Measurements from ENCODE around the gene DAB1. TPM values are rescaled to one million over a fixed set of nuclear protein-coding genes. Genes with fewer than 3 reads are reported as not detected.

The DAB1 gene
- total and polyA plus RNA-seq, 2 of the 8 experiments (the other 6 are each of a cell fraction or from before 2014, with no cell fraction given) = 4.4 to 11.8 TPM

DNA sequence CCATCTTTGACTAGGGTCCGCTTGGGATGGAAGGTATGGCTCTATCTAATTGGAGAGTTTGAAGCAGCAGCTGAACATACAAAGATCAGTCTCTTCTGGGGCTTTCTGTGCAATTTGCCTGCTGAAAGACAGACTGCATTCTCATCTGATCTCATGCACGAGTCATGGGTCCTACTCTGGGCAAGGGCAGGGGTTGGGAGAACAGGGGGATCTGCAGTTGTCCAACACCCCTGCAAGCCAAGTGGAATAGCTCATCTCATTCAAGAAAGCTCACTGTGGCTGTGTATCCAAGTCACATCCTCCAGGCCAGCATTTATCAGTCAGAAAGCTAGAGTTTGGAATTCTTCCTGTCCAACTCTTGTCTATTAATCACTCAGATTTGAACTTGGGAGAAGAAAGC is 280.9 kb downstream of the DAB1 start:
- 82% methylated on average over 2 of the region's 2 CpGs; no CpG with 5 or more reads in 1 of the 2 experiments for WGBS, 2 experiments (ENCODE audit: extremely low coverage in 1 of 2, insufficient coverage in 1 of 2, insufficient read length in 1 of 2, insufficient replicate concordance in 2 of 2, low coverage in 1 of 2, low lambda C conversion rate in 2 of 2, missing lambda C conversion rate in 1 of 2)
- Histone ChIP-seq H2BK12ac (ENCODE audit: low read depth, low read length) (no peak overlapping the region), H3K14ac (ENCODE audit: insufficient read length) (no peak overlapping the region), H3K27ac (ENCODE audit: low read depth, low read length) (no peak overlapping the region), H2BK120ac (replicated peaks; ENCODE audit: low read depth, low read length) (no peak overlapping the region), H2BK20ac (ENCODE audit: low read length) (no peak overlapping the region), H3K18ac (ENCODE audit: extremely low read depth, low read length) (no peak overlapping the region), H2AFZ (ENCODE audit: low read length) (no peak overlapping the region), H3K4me2 (ENCODE audit: insufficient read depth in 1 of 2, low read depth in 2 of 2, low read length in 2 of 2) (no peak overlapping the region), H3K4me1 (replicated peaks in 1 of 4; ENCODE audit: control insufficient read depth in 3 of 4, insufficient read depth in 4 of 4, low read length in 3 of 4) (no peaks in the 10 kb centered on the region), H2BK5ac (ENCODE audit: low read depth, low read length) (no peak overlapping the region), H3K36me3 (ENCODE audit: control insufficient read depth in 2 of 4, insufficient read depth in 4 of 4, low read length in 3 of 4) (no peaks in the 10 kb centered on the region), H4K20me1 (replicated peaks in 1 of 2; ENCODE audit: control insufficient read depth in 1 of 2, insufficient read depth in 2 of 2, low read length in 2 of 2) (no peaks in the 10 kb centered on the region), H3K56ac (replicated peaks; ENCODE audit: insufficient read length, low read depth, low read length) (no peak overlapping the region), H4K5ac (ENCODE audit: insufficient read length, low read depth, low read length) (no peak overlapping the region), H3K9me3 (ENCODE audit: insufficient read depth in 2 of 2, low read depth in 1 of 2, low read length in 1 of 2) (no peaks in the 10 kb centered on the region), H3K23ac (ENCODE audit: insufficient read length) (no peak overlapping the region), H3K23me2 (ENCODE audit: low read depth, low read length) (no peaks in the 10 kb centered on the region), H3K79me2 (ENCODE audit: control insufficient read depth in 1 of 2, insufficient read depth in 2 of 2, low read length in 2 of 2) (no peaks in the 10 kb centered on the region), H3K79me1 (ENCODE audit: low read depth, low read length) (no peaks in the 10 kb centered on the region; the same call in 1 of the 2 replicates), H3K27me3 (replicated peaks in 1 of 4; ENCODE audit: control insufficient read depth in 3 of 4, extremely low read depth in 1 of 4, insufficient read depth in 3 of 4, low read length in 3 of 4) (no peaks in the 10 kb centered on the region), H3K4ac (replicated peaks; ENCODE audit: insufficient read length, low read depth, low read length) (no peak overlapping the region), H3K9ac (replicated peaks in 1 of 4; ENCODE audit: extremely low read depth in 1 of 4, low read depth in 3 of 4, low read length in 3 of 4) (no peak overlapping the region), H3K4me3 (ENCODE audit: extremely low read depth in 1 of 4, insufficient read depth in 2 of 4, low read depth in 3 of 4, low read length in 4 of 4) (no peak overlapping the region), H4K8ac (ENCODE audit: extremely low read depth, insufficient read depth, low read length) (no peak overlapping the region), H2AK5ac (ENCODE audit: low read depth, low read length) (no peak overlapping the region), H2BK15ac (ENCODE audit: low read length) (no peak overlapping the region), H4K91ac (replicated peaks; ENCODE audit: insufficient read length, low read length) (no peak overlapping the region)
- ChIA-PET CTCF (ENCODE audit: partially characterized antibody) (interaction anchor here (0.6 to 0.8 kb wide), 2 partner anchors 16 to 450 kb away, joined by 3 read pairs; no protein-coding TSS in a partner anchor), POLR2A (ENCODE audit: partially characterized antibody) (interaction anchor here (0.6 kb wide), 1 partner anchor 83 kb away, joined by 3 read pairs; no protein-coding TSS in a partner anchor)
- no peak for DNase-seq (ENCODE audit: low read depth in 1 of 2, low spot score in 2 of 2)
- FAIRE-seq = no peak
- TF ChIP-seq, protein P1, sequence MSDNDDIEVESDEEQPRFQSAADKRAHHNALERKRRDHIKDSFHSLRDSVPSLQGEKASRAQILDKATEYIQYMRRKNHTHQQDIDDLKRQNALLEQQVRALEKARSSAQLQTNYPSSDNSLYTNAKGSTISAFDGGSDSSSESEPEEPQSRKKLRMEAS (IDR thresholded peaks at IDR 0.05) = no peak
- no peak for TF ChIP-seq CHD1 (IDR thresholded peaks at IDR 0.05; ENCODE audit: low read depth, low read length)
- TF ChIP-seq BCL11A (IDR thresholded peaks at IDR 0.05; ENCODE audit: low read depth in 2 of 2, low read length in 2 of 2) = no peak
- no peak for TF ChIP-seq KDM1A (IDR thresholded peaks at IDR 0.05; ENCODE audit: borderline replicate concordance, low read length)
- no peak for TF ChIP-seq JUND (IDR thresholded peaks at IDR 0.05; ENCODE audit: low read length)
- TF ChIP-seq YY1 (IDR thresholded peaks at IDR 0.05; ENCODE audit: low read depth, low read length) = no peak
- TF ChIP-seq POU5F1 (IDR thresholded peaks at IDR 0.05; ENCODE audit: low read depth, low read length) = no peak
- no peak for TF ChIP-seq RFX5 (IDR thresholded peaks at IDR 0.05; ENCODE audit: borderline replicate concordance, low read depth, low read length)
- no peak for TF ChIP-seq SIRT6 (IDR thresholded peaks at IDR 0.05; ENCODE audit: low read length)
- no peak for TF ChIP-seq RAD21 (IDR thresholded peaks at IDR 0.05 in 1 of 2, conservative IDR thresholded peaks at IDR 0.05 in 1 of 2; ENCODE audit: low read depth in 2 of 2, low read length in 2 of 2)
- no peak for TF ChIP-seq RXRA (IDR thresholded peaks at IDR 0.05; ENCODE audit: insufficient read depth, low read depth, low read length)
- no peak for TF ChIP-seq CBX8 (IDR thresholded peaks at IDR 0.05; ENCODE audit: borderline replicate concordance, low read depth, low read length)
- TF ChIP-seq MAFK (IDR thresholded peaks at IDR 0.05; ENCODE audit: low read depth, low read length) = no peak
- TF ChIP-seq BACH1 (IDR thresholded peaks at IDR 0.05; ENCODE audit: low read length) = no peak

Measured in H1 (cell line).